Stimulated activated CD8-positive, alpha-beta memory T cell treated with anti-CD3 and anti-CD28 coated beads, Interleukin-4, amount 100 ng/mL, for 4 hours (primary cell): ENCODE results near the gene APOA4.

Experiments
- DNase-seq, 2 donors: peaks; one replicate each; pipeline ENCODE4 v3.0.0-alpha.2; 2020; ENCODE audit warnings: low read depth in 2 of 2, low spot score in 1 of 2

Gene APOA4

GRCh38 chr11:116830184-116830912, 7.2 kb upstream of the APOA4 start:
- DNase-seq, result no peak

DNA sequence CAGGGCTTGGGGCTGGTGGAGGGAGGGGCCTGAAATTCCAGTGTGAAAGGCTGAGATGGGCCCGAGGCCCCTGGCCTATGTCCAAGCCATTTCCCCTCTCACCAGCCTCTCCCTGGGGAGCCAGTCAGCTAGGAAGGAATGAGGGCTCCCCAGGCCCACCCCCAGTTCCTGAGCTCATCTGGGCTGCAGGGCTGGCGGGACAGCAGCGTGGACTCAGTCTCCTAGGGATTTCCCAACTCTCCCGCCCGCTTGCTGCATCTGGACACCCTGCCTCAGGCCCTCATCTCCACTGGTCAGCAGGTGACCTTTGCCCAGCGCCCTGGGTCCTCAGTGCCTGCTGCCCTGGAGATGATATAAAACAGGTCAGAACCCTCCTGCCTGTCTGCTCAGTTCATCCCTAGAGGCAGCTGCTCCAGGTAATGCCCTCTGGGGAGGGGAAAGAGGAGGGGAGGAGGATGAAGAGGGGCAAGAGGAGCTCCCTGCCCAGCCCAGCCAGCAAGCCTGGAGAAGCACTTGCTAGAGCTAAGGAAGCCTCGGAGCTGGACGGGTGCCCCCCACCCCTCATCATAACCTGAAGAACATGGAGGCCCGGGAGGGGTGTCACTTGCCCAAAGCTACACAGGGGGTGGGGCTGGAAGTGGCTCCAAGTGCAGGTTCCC, 6.5 kb upstream of the APOA4 start, which contains the start of gene APOC3:
Gene APOC3 (plus strand): TSS at position 383 of the 659 bp plus-strand sequence. CDS start 676 bp downstream, outside the sequence.
- DNase-seq, result no peak

DNA sequence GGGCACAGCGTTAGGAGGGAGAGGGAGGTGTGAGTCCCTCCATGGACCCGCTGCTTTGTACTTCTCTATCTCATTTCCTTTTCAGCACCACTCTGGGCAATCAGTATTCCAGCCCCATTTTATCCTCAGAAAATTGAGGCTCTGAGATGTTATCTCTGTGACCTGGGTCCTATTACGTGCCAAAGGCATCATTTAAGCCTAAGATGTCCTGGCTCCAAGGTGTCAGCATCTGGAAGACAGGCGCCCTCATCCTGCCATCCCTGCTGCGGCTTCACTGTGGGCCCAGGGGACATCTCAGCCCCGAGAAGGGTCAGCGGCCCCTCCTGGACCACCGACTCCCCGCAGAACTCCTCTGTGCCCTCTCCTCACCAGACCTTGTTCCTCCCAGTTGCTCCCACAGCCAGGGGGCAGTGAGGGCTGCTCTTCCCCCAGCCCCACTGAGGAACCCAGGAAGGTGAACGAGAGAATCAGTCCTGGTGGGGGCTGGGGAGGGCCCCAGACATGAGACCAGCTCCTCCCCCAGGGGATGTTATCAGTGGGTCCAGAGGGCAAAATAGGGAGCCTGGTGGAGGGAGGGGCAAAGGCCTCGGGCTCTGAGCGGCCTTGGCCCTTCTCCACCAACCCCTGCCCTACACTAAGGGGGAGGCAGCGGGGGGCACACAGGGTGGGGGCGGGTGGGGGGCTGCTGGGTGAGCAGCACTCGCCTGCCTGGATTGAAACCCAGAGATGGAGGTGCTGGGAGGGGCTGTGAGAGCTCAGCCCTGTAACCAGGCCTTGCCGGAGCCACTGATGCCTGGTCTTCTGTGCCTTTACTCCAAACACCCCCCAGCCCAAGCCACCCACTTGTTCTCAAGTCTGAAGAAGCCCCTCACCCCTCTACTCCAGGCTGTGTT, 5.8 kb upstream of the APOA4 start:
- no peak for DNase-seq

- no peak for DNase-seq
These were observed 4.4 kb upstream of the APOA4 start for GRCh38 chr11:116827461-116827860.

- DNase-seq, result no peak
These were observed 3.8 kb upstream of the APOA4 start for GRCh38 chr11:116826751-116827431.

DNA sequence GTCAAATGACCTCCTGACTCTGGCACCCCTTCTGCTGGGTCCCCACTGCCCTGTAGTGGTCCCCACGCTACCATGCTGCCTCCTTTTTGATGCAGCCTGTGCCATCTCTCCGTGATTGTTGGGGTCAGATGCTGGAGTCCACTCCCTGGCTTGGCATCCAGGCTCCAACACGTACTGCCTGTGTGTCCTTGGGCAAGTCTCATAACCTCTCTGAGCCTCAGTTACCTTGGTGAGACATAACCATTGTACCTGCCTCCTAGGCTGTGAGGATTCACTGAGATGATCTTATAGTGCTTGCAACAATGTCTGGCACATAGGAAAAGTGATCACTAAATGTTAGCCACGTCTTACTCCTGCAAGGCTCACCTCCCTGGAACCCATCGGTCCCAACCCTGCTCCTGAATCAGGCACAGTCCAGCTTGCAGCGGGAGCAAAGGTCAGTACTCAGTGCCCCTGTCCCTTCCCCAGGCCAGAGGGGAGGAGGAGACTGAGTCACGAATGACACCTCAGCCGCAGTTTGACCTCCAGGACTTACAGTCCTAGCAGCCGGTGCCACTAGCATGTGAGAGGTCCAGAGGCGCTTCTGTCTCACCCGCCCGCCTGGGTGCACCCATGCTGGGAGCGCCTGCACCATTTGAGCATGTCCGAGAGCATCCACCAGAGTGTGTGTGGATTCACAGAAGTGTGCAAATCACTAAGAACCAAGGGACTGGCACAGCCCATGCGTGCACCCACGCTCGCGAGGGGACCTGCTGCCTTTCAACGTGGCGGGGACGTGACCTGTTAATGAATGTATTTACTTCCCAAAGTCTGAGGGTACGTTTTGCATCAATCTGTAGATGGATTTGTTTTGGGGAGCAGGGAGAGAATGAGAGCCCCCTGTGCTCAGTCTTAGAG, 3.0 kb upstream of the APOA4 start:
- DNase-seq, result no peak

GRCh38 chr11:116825434-116825833, 2.3 kb upstream of the APOA4 start:
- no peak for DNase-seq

DNA sequence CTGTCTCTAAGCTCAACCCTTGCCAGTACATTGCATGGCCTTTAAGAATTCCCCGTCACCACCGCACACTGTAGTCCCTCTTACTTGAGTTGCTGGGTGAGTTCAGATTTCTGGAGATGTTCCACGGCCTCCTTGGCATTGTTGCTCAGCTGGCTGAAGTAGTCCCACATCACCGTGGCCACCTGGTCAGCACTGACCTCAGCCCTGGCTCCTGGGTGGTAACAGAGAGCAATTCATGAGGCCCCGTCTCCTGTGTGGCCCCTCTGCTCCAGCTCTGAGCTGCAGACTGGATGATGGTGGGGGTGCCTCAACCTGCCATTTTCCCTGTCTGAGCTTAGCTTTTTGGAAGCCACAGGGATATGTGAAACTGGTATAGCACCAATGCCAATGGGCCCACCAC, 529 bp downstream of the APOA4 start:
- no peak for DNase-seq

- no peak for DNase-seq
These were observed 1.8 kb downstream of the APOA4 start for GRCh38 chr11:116821050-116821918.

DNA sequence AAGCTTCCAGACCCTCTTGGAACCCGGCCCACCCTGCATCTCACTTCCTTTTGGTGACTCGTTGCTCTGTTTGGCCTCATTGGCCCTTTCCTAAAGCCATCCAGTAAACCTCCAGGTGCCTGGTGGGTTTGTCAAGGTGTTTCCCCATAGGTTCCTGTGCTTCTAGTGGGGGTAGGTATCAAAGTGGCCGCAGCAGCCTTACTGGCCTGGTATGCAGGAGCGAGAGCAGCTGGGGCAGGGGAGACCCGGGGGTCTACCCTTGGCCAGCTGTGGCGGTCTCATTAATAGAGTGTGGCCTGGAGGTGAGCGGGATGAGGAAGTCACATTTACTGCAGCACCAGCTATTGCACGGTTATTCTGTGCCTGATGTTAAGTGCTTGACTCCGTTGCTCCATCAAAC, 4.1 kb downstream of the APOA4 start:
- DNase-seq, result no peak

DNA sequence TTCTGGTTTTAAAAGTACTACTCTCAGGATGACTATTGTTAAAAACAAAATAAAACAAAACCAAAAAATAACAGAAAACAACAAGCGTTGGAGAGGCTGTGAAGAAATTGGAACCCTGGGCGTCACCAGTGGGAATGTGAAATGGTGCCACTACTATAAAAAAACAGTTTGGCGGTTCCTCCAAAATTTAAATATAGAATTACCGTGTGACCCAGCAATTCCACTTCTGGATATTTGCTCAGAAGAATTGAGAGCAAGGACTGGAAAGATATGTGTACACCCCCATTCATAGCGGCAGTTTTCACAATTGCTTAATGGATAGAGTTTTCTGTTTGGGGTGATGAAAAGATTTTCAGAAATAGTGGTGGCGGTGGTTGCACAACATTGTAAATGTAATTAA, 8.6 kb downstream of the APOA4 start:
- no peak for DNase-seq

- DNase-seq, result no peak
These were observed 9.2 kb downstream of the APOA4 start for GRCh38 chr11:116813781-116814471.

DNA sequence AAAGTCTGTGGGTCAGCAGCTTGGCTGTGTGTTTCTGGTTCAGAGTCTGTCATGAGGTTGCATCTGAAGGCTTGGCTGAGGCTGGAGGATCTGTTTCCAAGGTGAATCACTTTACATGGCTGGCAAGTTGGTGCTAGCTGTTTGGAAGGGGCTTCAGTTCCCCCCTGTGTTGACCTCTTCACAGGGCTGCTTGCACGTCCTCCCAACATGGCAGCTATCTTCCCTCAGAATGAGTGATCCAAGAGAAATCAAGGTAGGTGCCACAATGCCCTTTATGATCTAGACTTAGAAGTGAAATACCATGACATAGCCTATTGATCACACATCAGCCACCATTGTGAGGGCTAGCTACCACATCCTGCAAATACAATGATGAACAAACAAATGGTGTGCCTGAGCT, 9.9 kb downstream of the APOA4 start:
- no peak for DNase-seq

DNA sequence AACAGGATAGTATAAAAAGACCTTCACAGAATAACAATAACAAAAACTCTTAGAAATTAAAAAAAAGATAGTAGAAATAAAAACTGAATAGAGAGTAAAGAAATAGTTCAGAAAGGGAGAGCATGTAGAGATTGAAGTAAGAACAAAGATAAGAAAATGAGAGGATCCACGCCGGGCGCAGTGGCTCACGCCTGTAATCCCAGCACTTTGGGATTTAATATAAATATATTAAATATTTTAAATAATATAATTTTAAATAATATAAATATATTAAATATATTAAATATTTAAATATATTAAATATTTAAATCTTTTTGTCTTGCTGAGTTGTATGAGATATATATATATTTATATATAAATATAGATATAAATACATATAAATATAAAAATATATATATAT, 11.0 kb downstream of the APOA4 start:
- DNase-seq, result no peak

DNA sequence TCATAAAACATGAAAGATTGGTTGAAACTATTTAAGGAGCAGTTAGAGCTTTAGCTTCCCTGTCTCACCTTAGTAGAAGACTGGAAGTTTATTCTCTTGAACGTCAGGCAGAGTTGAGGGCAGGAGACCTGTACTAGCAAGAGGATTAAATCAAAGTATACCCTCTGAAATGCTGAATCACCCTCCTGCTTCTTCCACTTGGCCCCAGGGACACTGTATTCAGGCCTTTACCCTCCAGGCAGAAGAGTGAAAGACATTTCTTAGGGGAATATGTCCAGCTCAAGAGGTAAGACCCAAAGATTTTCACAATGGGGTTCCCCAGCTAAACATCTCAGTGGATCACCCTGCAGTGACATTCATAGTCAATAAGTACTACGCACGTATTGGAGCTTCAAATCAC, 11.9 kb downstream of the APOA4 start:
- DNase-seq, result no peak

- no peak for DNase-seq
These were observed 14.6 kb downstream of the APOA4 start for GRCh38 chr11:116808262-116809175.

GRCh38 chr11:116807601-116808261, 15.4 kb downstream of the APOA4 start:
- DNase-seq, result no peak
